HK-2 (cell line): ENCODE measurements around the gene OR52E2.

Experiments used
- DNase-seq: peaks from one replicate; pipeline ENCODE4 v3.0.0-alpha.2; 2018; ENCODE audit not compliant: unreplicated experiment

The OR52E2 gene

DNA sequence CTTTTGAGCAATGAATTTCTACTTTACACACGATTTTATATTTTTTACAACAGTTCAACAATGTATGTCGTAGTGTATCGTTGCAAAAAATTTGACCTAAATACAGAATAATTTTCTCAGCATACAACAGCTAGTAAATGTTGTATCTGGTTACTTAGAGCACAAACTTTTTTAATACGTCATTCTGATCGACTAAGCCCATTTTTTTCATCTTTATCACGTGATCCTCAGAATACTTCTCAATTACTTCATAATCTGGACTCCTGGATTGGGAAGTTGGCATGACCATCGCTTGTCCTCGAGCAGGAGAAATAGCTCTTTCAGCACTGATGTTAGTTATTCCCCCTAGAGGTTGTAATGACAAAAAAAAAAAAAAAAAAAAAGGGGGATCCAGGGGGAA lies 48.2 kb downstream of the OR52E2 start:
- no peak for DNase-seq
